NCI-H446 treated with DMSO at 0.1 percent for 48 hours (cell line): ENCODE measurements around the gene GCNT1.
"Not testable (repeated sequence)": the region's sequence is repeated elsewhere in the genome, so short reads cannot be mapped to it uniquely, and the experiment has no call there.

Source experiments
- DNase-seq: peaks from one replicate; lab custom pipeline; 2025; lab: John Stamatoyannopoulos, UW

GCNT1 gene

DNA sequence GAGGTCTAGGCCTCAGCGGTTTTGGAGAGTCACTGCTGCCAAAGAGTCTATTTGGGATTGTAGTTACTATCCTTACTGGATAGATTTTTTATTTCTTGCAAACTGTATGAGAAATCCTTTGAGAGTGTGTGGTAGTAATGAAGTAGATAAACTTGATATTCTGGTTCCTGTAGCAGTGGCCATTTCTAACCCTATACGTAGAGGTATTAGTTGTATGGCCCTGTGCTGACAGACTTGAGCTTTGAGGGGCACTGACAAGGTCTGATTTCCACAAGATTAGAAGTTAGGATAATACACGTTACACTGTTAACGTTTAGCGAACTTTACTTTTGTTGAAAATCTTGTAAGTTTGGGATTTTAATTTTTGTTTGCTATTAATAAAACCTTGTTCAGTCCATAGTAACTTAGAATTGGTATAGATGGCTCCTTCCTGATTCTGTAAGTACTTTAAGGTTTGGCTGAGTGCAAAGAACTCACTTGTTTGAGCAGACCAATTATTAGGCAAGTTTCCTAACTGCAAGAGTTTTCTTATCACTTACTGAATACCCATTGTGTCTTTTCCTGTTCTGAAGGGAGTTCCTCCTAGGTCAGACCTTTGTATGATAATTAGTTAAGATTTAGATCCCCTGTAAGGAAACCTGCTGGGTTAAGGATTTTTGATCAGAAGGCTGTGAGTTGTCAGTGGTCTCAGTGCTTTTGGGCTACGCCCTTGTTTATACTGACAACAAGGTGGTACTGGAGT, 31.4 kb downstream of the GCNT1 start:
- no peak for DNase-seq

GRCh38 chr9:76491056-76491455, 32.1 kb downstream of the GCNT1 start:
- not testable (repeated sequence) for DNase-seq

GRCh38 chr9:76493496-76493895, 34.5 kb downstream of the GCNT1 start:
- DNase-seq: not testable (repeated sequence)

DNA sequence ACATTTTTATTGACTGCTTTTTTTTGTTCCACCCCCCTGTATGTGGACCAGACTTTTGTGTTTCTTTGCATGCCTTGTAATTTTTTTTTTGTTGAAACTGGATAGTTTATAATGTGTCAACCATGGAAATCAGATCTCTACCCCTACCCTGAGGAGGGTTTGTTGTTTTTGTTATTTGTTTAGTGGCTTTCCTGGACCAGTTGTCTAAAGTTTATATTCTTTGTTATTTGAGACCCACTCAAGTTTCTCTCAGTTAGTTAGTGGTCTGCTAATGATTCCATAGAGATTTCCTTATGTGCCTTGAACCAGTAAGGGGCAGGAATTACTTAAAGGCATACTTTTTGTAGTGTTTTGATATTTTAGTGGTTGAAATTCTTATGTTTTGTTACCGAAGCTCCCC, 41.1 kb downstream of the GCNT1 start:
- no peak for DNase-seq

DNA sequence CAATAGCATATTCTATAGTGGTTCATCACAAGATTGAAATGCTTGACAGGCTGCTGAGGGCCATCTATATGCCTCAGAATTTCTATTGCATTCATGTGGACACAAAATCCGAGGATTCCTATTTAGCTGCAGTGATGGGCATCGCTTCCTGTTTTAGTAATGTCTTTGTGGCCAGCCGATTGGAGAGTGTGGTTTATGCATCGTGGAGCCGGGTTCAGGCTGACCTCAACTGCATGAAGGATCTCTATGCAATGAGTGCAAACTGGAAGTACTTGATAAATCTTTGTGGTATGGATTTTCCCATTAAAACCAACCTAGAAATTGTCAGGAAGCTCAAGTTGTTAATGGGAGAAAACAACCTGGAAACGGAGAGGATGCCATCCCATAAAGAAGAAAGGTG, 43.8 kb downstream of the GCNT1 start:
- no peak for DNase-seq

GRCh38 chr9:76510041-76510440, 51.1 kb downstream of the GCNT1 start:
- DNase-seq: no peak

DNA sequence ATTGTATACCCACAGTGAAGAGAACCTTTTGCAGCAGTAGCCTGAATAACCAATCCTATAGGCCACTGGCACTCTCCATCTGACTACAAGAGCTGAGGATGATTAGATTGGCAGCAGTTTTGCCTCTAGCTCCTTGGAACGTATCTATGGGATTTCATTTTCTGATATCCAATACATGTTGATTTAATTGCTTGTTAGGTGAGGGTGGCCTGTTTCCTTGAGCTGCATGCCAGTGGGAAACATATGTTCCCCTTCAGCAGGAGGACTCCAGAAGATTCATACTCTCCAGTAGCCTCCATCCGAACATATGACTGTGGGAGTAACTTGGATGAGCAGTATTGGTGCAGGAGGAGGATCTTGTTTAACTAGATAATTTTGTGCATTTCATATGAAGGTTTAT, 51.5 kb downstream of the GCNT1 start:
- no peak for DNase-seq

- no peak for DNase-seq
Observed at GRCh38 chr9:76512826-76513225, 53.8 kb downstream of the GCNT1 start.

- DNase-seq: no peak
Observed at GRCh38 chr9:76516350-76516749, 57.4 kb downstream of the GCNT1 start.

- DNase-seq: no peak
Observed at GRCh38 chr9:76516871-76517270, 57.9 kb downstream of the GCNT1 start.

DNA sequence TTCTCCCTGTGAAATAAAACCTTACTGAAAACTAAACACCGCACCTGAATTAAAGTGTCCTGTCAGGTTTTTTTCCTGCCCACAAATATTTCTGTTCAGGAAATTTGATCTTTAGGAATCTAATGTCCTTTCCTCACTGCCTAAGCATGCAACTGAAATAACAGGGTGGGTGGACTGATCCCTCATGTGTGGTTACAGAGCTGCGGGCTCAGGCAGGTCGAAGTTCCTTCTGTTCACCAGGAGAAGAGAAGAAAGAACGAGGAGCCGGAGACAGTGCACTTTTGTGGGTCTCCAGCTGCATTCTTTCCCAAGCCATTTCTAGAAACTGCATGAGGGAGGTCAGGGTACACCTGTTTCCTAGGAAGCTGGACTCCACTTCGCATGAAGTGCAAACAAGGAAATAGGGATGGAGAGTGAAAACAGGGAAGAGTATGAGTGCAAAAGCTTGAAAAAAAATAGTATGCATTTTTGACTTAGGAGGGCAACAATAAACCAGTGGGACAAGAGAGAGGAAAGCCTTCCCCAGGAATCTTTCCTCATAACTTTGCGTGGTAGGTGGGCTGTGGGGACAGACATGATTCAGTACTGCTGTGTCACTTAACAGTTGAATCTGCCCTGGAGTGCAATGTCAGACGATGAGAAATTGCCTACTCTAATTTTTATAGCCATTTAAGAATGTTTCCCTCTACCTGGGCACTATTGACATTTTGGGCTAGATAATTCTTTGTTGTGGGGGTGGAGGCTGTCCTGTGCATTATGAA, 60.3 kb downstream of the GCNT1 start:
- DNase-seq: no peak

- no peak for DNase-seq
Observed at GRCh38 chr9:76521244-76521681, 62.3 kb downstream of the GCNT1 start.

DNA sequence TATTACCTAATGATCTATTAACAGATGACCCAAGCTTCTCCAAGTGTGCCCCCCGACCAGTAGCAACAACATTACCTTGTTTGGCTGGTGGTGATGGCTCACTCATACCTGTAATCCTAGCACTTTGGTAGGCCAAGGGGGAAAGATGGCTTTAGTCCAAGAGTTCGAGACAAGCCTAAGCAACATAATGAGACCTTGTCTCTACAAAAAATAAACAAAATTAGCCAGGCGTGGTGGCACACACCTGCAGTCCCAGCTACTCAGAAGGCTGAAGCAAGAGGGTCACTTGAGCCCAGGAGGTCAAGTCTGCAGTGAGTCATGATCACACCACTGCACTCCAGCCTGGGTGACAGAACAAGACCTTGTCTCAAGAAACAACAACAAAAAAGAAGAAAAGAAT, 62.9 kb downstream of the GCNT1 start:
- no peak for DNase-seq

DNA sequence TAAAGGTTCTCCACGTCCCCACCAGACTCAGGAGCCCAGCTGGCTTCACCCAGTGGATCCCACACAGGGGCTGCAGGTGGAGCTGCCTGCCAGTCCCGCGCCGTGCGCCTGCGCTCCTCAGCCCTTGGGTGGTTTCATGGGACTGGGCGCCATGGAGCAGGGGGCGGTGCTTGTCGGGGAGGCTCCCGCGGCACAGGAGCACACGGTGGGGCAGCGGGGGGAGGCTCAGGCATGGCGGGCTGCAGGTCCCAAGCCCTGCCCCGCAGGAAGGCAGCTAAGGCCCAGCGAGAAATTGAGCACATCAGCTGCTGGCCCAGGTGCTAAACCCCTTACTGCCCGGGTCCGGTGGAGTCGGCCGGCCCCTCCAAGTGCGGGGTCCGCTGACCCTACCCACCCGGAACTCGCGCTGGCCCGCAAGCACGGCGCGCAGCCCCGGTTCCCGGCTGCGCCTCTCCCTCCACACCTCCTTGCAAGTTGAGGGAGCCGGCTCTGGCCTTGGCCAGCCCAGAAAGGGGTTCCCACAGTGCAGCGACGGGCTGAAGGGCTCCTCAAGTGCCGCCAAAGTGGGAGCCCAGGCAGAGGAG, 64.7 kb downstream of the GCNT1 start:
- DNase-seq: not testable (repeated sequence)

- DNase-seq: no peak
Observed at GRCh38 chr9:76525196-76525595, 66.2 kb downstream of the GCNT1 start.

GRCh38 chr9:76526026-76526425, 67.0 kb downstream of the GCNT1 start:
- DNase-seq: no peak

GRCh38 chr9:76528056-76528455, 69.1 kb downstream of the GCNT1 start:
- no peak for DNase-seq

GRCh38 chr9:76528642-76529190, 69.7 kb downstream of the GCNT1 start:
- no peak for DNase-seq

- DNase-seq: no peak
Observed at GRCh38 chr9:76529653-76530052, 70.7 kb downstream of the GCNT1 start.

GRCh38 chr9:76530458-76531110, 71.6 kb downstream of the GCNT1 start:
- no peak for DNase-seq

- DNase-seq: no peak
Observed at GRCh38 chr9:76531231-76531780, 72.3 kb downstream of the GCNT1 start.

GRCh38 chr9:76532877-76533276, 73.9 kb downstream of the GCNT1 start:
- not testable (repeated sequence) for DNase-seq
